ENCODE data around the gene DNAJB1.
"Not testable (repeated sequence)": the region's sequence is repeated elsewhere in the genome, so short reads cannot be mapped to it uniquely, and the experiment has no call there.

DNA sequence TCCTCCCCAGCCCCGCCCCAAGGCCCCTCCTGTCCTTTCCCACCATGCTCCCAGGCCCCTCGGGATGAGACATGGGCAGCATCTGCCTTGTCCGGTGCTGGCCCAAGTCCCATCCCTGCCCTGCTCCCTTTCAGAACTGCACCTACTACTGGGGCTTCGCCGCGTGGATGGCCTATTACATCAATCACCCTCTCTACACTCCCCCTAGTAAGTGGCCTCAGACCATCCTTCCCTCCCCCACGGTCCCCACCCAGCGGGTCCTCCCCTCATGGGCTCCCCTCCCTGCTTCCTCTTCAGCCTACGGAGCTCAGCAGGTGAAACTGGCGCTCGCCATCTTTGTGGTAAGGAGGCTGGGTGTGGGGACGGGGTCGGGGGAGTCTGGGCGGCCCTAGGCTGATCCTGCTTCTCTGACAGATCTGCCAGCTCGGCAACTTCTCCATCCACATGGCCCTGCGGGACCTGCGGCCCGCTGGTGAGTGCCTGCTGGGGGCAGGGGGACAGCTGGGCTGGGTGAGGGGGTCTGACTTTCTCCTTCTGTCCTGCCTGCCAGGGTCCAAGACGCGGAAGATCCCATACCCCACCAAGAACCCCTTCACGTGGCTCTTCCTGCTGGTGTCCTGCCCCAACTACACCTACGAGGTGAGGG lies 46.6 kb upstream of the DNAJB1 start:
- not testable (repeated sequence) for TF ChIP-seq POLR2A, POLR2AphosphoS5, CTCF, EP300 (IDR thresholded peaks at IDR 0.05)
